HG02870 (cell line): ENCODE measurements around the gene DNALI1.
A peak's percentile ranks its signal among the peaks of the same experiment; 100 is the strongest.
"Not testable (repeated sequence)": the region's sequence is repeated elsewhere in the genome, so short reads cannot be mapped to it uniquely, and the experiment has no call there.

Experiments
- ATAC-seq: cut with Tn5 transposase; IDR thresholded peaks from one replicate; pipeline ENCODE4 v1.9.1; 2021; ENCODE audit warnings: mild to moderate bottlenecking, moderate library complexity; ENCODE audit not compliant: unreplicated experiment

The DNALI1 gene

GRCh38 chr1:37556712-37557196, at the start of gene DNALI1:
Gene DNALI1, plus strand, starts transcription at chr1:37556940. Its CDS starts 55 bp downstream, at chr1:37556995.
- no peak for ATAC-seq

GRCh38 chr1:37509181-37509580, 47.6 kb upstream of the DNALI1 start:
- ATAC-seq, result no peak

- peak; percentile 26 for ATAC-seq
Measured at GRCh38 chr1:37513795-37514349, 42.9 kb upstream of the DNALI1 start.

GRCh38 chr1:37514350-37515184, 42.2 kb upstream of the DNALI1 start, which contains the start of gene MEAF6:
Gene MEAF6, minus strand, starts transcription at chr1:37514766. Its CDS starts 20 bp downstream, at chr1:37514746.
- ATAC-seq, result peak; percentile 79

- ATAC-seq, result no peak
Measured at GRCh38 chr1:37515185-37516034, 41.3 kb upstream of the DNALI1 start.

GRCh38 chr1:37517569-37517968, 39.2 kb upstream of the DNALI1 start:
- no peak for ATAC-seq

- not testable (repeated sequence) for ATAC-seq
Measured at GRCh38 chr1:37518241-37518640, 38.5 kb upstream of the DNALI1 start.

GRCh38 chr1:37518929-37519328, 37.8 kb upstream of the DNALI1 start:
- ATAC-seq, result not testable (repeated sequence)

GRCh38 chr1:37519613-37520012, 37.1 kb upstream of the DNALI1 start:
- no peak for ATAC-seq

- ATAC-seq, result not testable (repeated sequence)
Measured at GRCh38 chr1:37529888-37530287, 26.9 kb upstream of the DNALI1 start.

- ATAC-seq, result not testable (repeated sequence)
Measured at GRCh38 chr1:37532418-37533156, 24.2 kb upstream of the DNALI1 start.

GRCh38 chr1:37533317-37534093, 23.2 kb upstream of the DNALI1 start:
- no peak for ATAC-seq

- no peak for ATAC-seq
Measured at GRCh38 chr1:37537378-37537777, 19.4 kb upstream of the DNALI1 start.

GRCh38 chr1:37539154-37539553, 17.6 kb upstream of the DNALI1 start:
- ATAC-seq, result not testable (repeated sequence)

- no peak for ATAC-seq
Measured at GRCh38 chr1:37540036-37540785, 16.5 kb upstream of the DNALI1 start.

- no peak for ATAC-seq
Measured at GRCh38 chr1:37544530-37544929, 12.2 kb upstream of the DNALI1 start.

GRCh38 chr1:37545019-37545418, 11.7 kb upstream of the DNALI1 start:
- no peak for ATAC-seq

GRCh38 chr1:37549341-37549740, 7.4 kb upstream of the DNALI1 start:
- ATAC-seq, result no peak

- ATAC-seq, result peak; percentile 16
Measured at GRCh38 chr1:37553598-37553926, 3.2 kb upstream of the DNALI1 start.
